ENCODE data around the gene ELP5.

The ELP5 gene

DNA sequence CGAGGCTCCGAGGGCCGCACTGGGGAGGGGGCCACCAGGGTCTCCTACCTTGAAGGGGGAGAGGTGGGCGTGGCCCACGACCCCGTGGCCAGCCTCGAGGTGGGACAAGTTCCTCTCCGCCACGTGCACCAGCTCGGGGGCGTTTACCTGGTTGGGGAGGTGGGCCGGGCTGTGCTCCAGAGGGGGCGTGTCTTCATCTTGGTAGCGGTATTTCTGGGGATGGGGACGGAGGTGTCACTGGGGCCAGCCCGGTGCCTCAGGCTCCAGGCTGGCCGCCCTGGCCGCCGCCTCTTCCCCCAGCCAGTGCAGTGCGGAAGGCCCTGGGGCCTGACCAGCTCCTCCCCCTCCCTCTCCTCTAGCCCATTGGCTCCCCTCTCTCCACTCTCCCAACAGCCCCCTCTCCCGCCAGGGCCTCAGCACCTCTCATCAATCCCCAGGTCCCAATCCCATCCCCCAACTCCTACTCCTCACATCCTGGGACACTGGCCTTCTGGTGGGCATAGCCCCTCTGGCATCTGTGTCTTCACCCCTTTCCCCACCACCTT, 43.9 kb upstream of the ELP5 start:
- no peak for DNase-seq (ENCODE audit: low read depth)
- TF ChIP-seq, protein P1, sequence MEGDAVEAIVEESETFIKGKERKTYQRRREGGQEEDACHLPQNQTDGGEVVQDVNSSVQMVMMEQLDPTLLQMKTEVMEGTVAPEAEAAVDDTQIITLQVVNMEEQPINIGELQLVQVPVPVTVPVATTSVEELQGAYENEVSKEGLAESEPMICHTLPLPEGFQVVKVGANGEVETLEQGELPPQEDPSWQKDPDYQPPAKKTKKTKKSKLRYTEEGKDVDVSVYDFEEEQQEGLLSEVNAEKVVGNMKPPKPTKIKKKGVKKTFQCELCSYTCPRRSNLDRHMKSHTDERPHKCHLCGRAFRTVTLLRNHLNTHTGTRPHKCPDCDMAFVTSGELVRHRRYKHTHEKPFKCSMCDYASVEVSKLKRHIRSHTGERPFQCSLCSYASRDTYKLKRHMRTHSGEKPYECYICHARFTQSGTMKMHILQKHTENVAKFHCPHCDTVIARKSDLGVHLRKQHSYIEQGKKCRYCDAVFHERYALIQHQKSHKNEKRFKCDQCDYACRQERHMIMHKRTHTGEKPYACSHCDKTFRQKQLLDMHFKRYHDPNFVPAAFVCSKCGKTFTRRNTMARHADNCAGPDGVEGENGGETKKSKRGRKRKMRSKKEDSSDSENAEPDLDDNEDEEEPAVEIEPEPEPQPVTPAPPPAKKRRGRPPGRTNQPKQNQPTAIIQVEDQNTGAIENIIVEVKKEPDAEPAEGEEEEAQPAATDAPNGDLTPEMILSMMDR (IDR thresholded peaks at IDR 0.05; ENCODE audit: insufficient read depth, low read depth, low read length, missing control alignments) = no peak
- H3K4me3 ChIP-seq (ENCODE audit: low read length) = no peak overlapping the region

DNA sequence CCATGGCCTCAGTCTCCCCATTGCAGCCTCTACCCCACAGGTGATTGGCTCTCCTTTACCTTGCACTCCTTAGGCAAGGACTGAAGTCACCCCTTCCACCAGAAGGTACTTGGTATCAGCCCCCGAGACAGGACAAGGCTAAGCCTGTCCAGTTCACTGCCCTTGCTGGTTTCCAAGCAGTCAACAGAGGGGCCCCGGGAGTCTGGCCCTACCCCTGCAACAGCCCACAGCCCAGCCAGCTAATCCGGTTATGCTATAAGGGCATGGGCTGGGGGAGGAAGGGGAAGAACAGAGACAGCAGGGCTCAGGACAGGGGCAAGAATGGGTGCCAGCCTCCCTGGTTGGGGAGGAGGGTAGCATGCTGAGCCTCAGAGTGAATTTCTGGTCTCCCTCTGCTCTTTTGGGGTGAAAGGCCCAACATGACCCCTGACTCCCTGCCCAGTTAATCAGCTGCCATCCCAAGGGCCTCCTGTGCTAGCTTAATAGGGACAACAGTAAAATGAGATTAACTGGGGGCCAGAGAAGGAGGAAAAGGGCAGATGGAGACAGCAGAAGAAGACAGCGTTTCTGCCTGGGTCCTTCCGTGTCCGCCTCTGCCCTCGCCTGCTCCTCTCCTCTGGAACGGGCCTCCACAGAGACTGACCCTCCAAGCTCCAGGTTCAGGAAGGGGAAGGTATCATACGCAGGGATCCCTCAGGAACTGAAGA, 43.1 kb upstream of the ELP5 start:
- TF ChIP-seq, protein P1 (IDR thresholded peaks at IDR 0.05; ENCODE audit: insufficient read depth, low read depth, low read length, missing control alignments) = no peak
- DNase-seq (ENCODE audit: low read depth) = no peak
- H3K4me3 ChIP-seq (ENCODE audit: low read length) = no peak overlapping the region

DNA sequence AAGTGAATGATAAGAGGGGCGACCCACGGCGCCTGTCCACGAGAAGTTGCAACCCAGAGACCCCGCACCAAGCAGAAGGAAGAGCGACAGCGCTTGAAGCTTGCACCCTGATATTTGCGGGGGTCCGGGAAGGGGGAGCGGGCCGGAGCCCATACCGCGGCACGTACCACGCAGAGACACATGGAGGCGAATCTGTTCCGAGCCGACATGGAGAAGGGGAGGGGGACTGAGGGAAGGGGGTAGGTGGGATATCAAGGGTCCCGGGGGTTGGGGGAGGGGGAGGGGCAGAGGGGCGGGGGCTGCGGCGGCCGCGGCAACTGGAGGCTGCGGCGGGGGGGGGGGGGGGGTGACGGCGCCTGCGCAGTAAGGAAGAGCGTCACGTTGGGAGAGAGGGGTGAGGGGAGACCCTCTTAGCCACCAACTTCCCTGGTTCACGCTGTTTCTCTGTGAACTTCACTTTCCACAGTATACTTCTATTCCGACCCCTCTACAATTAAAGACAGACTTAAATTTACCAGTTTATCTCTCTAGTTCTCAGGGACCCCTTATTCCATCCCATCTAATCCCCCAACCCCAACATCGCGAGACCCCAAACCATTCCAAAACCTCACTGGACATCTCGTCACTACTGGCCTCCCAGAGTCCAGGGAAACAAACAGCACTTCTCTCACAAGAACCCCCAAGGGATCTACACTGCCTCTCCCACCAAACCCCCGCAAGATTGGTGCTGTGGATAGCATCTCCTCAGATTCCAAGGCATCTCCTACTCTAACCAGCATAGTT, 40.3 kb upstream of the ELP5 start:
- H3K4me3 ChIP-seq (ENCODE audit: low read length) = peak overlapping the region; percentile 33
- TF ChIP-seq, protein P1 (IDR thresholded peaks at IDR 0.05; ENCODE audit: insufficient read depth, low read depth, low read length, missing control alignments) = no peak
- no peak for DNase-seq (ENCODE audit: low read depth)

DNA sequence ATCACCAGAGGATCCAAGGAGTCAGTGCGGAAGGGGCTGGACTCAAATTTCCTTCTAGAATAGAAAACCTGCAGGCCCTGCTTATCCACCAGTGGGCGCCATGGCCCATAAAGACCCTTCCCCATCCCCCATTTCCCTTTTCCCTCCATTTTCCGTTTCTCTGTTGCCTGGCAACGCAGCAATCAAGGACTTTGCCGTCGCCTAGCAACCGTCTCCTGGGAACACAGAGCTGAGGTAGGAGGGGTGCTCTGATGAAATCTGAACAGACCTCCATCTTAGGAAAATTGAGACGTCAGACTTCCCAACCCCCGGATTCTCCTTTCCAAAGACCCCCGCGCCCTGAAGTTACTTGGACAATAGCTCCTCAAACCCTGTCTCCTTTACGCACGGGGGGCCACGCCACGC, 38.1 kb upstream of the ELP5 start:
- H3K4me3 ChIP-seq (ENCODE audit: low read length) = peak overlapping the region; percentile 55
- DNase-seq (ENCODE audit: low read depth) = peak; percentile 75

DNA sequence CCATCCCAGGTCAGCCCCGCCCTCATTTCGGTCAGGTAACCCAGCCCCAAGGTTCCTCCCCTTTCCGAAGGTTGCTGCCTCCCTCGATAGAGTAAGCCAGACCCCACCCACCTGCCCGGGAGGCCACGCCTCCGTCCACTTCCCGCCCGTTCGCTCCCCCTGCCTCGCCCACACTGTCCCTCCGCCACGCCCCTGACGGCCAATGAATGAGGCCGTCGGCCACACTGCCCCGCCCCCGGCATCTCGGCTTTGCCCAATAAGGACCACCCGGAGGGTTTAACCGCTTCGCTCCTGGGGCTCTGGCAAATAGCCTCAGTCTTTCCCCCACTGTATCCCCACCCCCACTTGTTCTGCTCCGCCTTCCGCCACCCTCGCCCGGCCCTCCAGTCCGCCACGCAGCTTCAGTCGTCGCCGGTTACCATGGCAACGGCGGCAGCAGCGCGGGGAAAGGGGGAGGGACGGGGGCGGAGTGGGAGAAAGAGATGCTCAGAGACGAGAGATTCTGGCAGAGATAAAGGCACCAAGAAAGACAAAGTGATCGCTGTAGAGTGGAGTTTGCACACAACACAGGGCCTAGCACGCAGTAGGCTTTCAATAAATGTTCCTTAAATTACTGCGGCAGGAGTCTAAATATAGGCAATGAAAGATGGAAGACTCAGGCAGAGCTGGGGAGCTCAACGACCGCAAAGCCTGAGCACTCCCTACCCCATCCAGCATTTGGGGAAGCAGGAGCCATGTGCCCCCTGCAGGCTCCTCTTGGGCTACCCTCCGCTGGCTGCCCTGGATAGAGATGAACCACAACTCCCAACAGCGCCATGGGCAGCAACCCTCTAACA, 37.5 kb upstream of the ELP5 start:
- TF ChIP-seq, protein P1 (IDR thresholded peaks at IDR 0.05; ENCODE audit: insufficient read depth, low read depth, low read length, missing control alignments) = peak; percentile 74
- DNase-seq (ENCODE audit: low read depth) = peak; percentile 96
- peak overlapping the region; percentile 55 for H3K4me3 ChIP-seq (ENCODE audit: low read length)

More for the DNA sequence above, 38.1 kb upstream of the ELP5 start:
- TF ChIP-seq, protein P1 (IDR thresholded peaks at IDR 0.05; ENCODE audit: insufficient read depth, low read depth, low read length, missing control alignments) = peak; percentile 39

DNA sequence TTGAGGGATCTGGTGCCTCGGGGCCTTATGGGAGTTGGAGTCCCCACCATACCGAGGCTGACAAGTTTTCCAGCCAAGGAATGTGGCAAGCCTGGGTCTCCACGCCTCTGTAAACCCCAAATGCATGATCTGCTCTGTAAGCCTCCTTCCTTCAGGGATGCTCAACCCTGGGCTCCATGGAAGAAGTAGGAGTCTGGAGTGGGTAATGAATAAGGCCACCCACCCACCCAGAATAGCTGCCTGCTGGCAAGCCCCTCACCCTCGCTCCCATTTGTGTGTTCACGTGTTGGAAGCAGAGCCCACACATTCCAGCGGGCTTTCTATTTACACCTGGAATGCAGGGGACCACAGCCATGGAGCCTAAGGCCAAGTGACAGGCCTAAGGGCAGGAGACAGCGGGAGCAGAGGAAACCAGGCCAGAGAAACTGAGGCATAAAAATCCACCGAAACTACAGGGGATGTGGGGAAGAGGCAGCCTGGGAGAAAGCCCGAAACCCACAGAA, 36.8 kb upstream of the ELP5 start:
- TF ChIP-seq, protein P1 (IDR thresholded peaks at IDR 0.05; ENCODE audit: insufficient read depth, low read depth, low read length, missing control alignments) = no peak
- DNase-seq (ENCODE audit: low read depth) = no peak
- H3K4me3 ChIP-seq (ENCODE audit: low read length) = no peak overlapping the region

All from epithelial cell of esophagus (primary cell).